HG02981 (cell line): ENCODE data around the gene THSD7A.
"Not testable (repeated sequence)": the region's sequence is repeated elsewhere in the genome, so short reads cannot be mapped to it uniquely, and the experiment has no call there.

ENCODE experiments used
- ATAC-seq: cut with Tn5 transposase; IDR thresholded peaks from one replicate; pipeline ENCODE4 v1.9.1; 2021; ENCODE audit warnings: mild to moderate bottlenecking, moderate library complexity; ENCODE audit not compliant: unreplicated experiment

Gene THSD7A

GRCh38 chr7:11471255-11471654 is 360.7 kb downstream of the THSD7A start:
- ATAC-seq, result no peak

GRCh38 chr7:11469028-11469745 is 362.8 kb downstream of the THSD7A start:
- ATAC-seq, result no peak

DNA sequence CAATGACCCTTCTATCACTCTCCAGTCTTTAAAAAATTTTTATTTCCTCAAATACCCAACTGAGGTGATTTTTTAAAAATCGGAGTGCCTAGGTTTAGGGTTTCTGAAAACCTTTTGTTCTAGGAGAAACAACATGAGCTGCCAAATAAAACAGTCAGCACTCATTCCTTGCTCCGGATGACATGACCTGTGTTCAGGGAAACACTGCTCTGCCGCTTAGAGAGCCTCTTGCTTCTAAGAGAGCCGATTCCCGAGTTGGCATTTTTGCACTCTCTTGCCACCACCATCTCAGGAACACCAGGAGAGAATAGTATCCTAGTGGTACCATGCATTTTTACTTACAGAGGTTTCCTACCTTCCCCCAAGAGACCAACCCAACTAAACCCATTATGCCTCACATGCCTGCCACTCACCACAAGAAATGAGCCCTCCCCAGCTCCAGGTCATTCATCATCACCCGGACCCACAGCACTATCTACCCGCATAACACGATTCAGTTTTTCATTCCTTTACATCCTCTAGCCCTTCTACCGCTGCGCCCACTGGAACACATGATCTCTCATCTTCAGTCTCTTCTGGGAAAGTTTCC is 365.4 kb downstream of the THSD7A start:
- ATAC-seq, result no peak

- ATAC-seq, result no peak
These were observed 367.4 kb downstream of the THSD7A start for GRCh38 chr7:11464624-11465023.

DNA sequence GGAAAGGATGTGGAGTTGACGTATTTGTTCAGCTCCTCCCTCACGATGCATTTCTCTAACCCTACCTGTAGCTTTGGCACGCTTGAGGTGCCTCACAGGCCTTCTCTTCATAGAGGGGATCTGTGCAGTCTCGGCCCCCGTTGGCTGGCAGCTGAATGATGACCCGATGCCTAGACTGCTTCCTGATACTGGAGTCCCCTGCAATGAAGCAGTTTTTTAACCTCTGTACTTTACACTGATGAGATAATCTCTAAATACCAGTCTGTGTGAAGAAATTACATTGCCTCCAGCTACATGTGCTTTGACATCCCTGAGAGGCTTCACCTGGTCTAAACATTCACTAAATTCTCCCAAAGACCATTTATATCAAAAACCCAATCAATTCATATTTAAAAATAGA is 370.1 kb downstream of the THSD7A start:
- no peak for ATAC-seq

DNA sequence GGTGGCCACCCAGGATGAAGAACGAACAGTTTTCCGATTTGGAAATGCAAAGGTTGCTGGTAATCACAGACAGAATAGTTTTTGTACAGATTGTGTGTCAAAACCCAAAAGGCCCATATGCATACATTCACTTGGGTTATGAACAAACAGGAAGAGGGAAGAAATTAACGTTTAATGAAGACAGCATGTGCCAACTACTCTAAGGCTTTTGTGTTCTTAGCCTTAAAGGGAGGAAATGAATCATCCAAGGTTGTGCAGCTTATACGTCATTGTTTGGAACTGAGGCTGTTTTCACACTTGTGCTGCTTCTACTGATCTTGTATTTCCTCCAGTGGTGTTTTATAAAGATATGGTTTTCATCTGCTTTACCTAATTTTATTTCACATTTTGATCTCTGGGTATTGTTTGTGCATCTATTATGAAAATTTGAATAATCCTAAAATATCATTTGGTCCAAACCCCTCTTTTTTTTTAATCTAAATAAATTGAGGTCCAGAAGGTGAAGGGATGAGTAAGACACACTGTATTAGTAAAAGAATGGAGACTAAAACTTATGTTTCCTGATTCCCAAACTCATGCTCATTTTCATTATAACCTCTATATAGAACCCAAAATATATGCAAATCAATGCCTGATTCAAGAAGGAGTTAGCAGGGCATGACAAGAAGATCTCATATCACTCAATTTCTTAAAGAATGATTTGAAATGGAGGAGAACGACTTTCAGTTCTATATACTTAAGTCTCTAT is 373.1 kb downstream of the THSD7A start:
- no peak for ATAC-seq

DNA sequence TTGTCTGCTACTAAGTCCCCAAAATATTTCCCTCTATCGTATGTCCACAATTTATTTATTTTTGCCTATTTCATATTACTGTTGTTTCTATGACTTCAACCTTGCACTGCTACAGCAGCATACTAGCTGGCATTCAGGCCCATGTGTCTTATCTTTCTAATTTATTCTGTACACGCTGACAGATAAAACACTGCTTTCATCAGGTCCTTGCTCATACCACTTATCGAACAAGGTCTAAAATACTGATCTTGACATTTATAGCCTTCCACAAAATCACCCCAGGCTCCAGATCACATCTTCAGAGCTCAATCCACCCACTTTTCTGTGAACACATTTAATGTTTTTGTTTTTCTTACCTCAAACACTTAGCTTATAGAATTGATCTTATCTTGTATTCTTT is 374.6 kb downstream of the THSD7A start:
- no peak for ATAC-seq

DNA sequence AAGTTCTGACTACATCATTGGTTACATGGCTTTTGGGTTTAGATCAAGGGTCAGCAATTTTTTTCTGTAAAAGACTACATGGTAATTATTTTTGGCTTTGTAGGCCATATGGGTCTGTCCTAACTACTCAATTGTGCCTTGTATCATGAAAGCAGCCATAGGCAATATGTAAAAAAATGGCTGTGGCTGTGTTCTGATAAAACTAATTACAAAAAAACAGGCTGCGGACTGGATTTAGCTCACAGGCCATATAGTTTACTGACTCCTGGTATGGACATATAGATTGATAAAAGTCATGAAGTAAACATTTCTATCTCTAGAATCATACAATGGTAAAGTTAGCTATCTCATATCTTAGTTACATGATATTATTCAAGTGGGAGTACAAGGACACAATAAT is 375.4 kb downstream of the THSD7A start:
- ATAC-seq, result no peak

GRCh38 chr7:11452476-11452875 is 379.5 kb downstream of the THSD7A start:
- ATAC-seq, result no peak

GRCh38 chr7:11450281-11450680 is 381.7 kb downstream of the THSD7A start:
- ATAC-seq, result no peak

DNA sequence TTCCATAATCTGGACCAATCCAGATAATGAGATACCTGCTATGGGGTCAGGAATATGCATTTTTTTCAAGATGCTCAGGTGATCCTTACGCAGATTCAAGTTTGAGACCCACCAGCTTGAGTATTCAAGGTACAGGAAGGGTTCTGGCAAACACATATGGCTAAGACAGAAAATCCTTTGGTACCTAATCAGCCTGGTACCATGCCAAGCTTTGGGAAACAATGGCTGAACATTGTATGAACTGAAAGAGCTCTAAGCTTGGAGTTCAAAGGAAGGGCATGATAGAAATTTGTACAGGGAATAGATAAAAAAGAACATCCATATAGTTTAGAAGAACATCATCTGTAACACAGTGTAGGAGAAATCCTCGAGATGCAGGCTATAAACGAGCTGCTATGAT is 382.7 kb downstream of the THSD7A start:
- ATAC-seq, result no peak

DNA sequence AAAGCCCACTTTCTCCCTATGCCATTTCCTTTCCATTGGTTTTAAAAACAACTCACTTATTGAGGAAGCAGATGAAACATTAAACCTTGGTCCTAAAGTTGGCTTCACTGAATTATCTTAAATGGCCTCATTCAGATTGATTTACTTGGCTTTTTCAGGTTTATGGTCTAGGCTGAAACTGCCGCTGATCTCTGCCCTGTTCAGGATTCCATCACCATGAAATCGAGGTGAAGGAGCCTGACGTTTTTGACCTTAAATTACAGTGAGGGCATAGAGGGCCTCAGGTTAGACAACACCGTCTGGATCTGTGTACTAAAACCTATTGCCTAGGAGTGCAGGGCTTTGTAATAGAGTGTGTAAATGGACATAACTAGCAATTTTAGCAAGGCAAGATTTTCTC is 383.7 kb downstream of the THSD7A start:
- ATAC-seq, result no peak

- ATAC-seq, result no peak
These were observed 384.9 kb downstream of the THSD7A start for GRCh38 chr7:11447106-11447505.

GRCh38 chr7:11443934-11444333 is 388.1 kb downstream of the THSD7A start:
- not testable (repeated sequence) for ATAC-seq

- ATAC-seq, result no peak
These were observed 394.0 kb downstream of the THSD7A start for GRCh38 chr7:11437994-11438393.

- ATAC-seq, result no peak
These were observed 395.0 kb downstream of the THSD7A start for GRCh38 chr7:11436773-11437524.

- ATAC-seq, result no peak
These were observed 395.7 kb downstream of the THSD7A start for GRCh38 chr7:11436316-11436715.

DNA sequence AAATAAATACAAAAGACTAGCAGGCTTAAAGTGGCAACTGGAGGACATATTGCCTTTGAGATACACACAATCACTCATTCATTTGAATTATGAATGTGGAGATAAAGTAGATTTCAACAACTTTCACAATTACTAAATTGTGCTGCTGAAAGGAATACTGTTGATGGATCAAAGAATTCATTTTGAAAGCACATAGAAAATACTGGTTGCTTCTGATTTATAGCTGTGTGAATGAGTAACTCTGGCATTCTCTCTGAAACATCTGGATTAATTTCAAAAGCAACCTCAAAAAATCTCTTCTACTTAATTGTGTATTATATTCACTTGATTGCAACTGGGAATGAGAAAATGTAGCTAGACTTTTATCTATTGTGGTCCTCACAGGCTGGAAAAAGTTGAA is 397.6 kb downstream of the THSD7A start:
- no peak for ATAC-seq

DNA sequence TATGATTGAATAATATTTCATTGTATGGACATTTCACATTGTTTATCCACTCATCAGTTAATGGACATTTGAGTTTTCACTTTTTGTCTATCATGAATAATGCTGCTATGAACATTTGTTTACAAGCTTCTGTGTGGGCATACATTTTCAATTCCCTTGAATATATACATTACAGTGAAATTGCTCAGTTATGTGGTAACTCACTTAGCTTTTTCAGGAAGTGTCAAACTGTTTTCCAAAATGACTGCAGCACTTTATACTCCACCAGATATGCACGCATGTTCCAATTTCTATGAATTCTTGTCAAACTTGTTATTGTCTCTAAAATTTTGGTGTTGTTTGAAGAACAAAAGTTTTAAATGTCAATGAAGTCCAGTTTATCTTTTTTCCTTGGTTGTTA is 401.2 kb downstream of the THSD7A start:
- no peak for ATAC-seq

GRCh38 chr7:11430112-11430511 is 401.9 kb downstream of the THSD7A start:
- no peak for ATAC-seq

- ATAC-seq, result no peak
These were observed 403.0 kb downstream of the THSD7A start for GRCh38 chr7:11428877-11429581.
